IPS DF 4.7 (cell line): ENCODE data around the gene SELENOF.

Source experiments
- DNase-seq: peaks from one replicate; pipeline ENCODE4 v3.0.0-alpha.2; 2013; ENCODE audit warnings: low spot score; ENCODE audit errors: extremely low read depth

The SELENOF gene

DNA sequence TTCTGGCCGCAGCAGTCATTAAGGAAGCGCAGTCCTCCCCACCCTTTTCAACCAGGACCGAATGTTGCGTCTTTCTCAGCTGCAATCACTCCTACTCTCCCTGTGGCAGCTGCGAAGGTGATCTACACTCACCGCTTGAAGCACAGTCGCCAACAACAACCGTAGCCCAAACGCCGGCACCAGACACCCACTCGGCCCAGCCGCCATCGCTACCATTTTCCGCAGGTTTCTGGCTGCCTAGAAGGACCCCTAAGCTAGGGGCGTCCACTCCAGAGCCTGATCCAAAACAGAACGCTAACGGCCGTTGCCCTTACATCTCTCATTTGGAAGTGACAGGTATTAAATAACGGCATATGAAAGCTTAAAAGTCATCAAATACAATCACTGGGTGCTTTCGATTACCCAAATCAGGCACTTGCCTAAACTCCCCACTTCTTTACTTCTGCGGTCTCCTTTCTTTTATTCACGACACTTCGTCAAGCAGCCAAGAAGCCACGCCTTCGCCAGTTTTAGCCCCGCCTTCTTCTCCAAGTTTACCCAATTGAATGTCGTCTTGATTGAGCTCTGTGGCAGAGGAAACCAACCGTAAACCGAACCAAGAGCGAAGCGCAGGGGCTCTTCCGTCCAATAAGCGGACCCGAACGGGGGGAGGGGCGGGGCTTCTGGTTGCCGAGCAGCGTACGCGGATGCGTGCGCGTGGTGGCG is at the start of gene SELENOF:
Gene SELENOF, minus strand, starts transcription at position 231 of the 705 bp plus-strand sequence. Its CDS starts 15 bp downstream, at position 216.
- peak; percentile 99 for DNase-seq

GRCh38 chr1:86960548-86960947 is 46.6 kb upstream of the SELENOF start:
- no peak for DNase-seq

GRCh38 chr1:86957221-86957620 is 43.3 kb upstream of the SELENOF start:
- DNase-seq, result no peak

- no peak for DNase-seq
Measured at GRCh38 chr1:86956221-86956620, 42.3 kb upstream of the SELENOF start.

GRCh38 chr1:86955678-86956077 is 41.8 kb upstream of the SELENOF start:
- no peak for DNase-seq

- no peak for DNase-seq
Measured at GRCh38 chr1:86953167-86953566, 39.2 kb upstream of the SELENOF start.

GRCh38 chr1:86951430-86951829 is 37.5 kb upstream of the SELENOF start:
- no peak for DNase-seq

DNA sequence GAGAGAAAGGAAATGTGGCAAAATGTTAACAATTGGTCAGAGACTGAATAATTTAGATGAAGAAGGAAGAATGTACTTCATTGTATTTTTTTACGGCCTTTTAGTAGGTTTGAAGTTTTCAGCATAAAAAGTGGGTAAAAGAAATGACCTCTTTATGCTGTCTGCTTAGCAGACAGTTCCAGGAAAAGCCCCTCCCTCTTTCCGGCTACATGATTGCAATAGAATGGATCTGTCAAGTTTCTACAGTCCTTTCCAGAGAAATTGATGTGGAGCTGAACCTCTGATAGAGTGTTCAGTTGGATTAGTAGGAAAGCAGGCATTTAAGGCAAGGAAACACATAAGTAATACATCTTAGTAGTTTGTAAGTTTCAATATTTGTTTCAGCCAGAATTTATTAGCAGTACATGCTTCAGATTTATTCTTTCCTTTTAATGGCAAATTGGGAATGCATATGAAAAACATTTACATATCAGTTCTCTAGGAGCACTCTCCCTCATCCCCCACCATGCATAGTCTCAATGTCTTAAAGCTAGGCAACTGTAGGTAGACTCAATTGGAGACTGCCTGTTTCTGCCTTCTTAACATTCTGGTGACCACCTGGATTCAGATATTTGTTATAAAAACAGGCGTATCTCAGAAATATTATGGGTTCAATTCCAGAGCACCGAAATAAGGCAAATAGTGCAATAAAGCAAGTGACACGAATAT is 36.9 kb upstream of the SELENOF start:
- DNase-seq, result no peak

- DNase-seq, result no peak
Measured at GRCh38 chr1:86948212-86948611, 34.3 kb upstream of the SELENOF start.

GRCh38 chr1:86942743-86943142 is 28.8 kb upstream of the SELENOF start:
- no peak for DNase-seq

- no peak for DNase-seq
Measured at GRCh38 chr1:86942042-86942441, 28.1 kb upstream of the SELENOF start.

- no peak for DNase-seq
Measured at GRCh38 chr1:86940599-86940998, 26.7 kb upstream of the SELENOF start.

GRCh38 chr1:86939406-86939805 is 25.5 kb upstream of the SELENOF start:
- no peak for DNase-seq

GRCh38 chr1:86938855-86939254 is 24.9 kb upstream of the SELENOF start:
- DNase-seq, result no peak

DNA sequence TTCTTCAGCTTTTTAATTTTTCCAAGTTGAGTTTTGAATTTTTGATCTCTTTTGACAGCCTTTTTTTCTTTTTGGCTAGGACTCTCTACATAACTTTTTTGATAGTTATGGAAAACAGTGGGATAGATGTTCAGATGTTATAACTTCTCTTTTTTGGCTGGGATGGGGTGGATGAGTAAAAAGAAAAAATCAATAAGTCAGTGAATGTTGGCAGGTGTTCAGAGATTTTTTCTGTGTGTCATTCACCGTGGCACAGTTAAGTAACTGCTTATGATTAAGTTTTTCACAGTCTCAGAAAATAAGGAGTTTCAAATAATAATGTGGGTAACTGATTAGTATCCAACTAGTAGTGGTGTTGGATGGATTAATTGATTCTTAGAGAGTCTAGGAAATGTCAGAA is 24.5 kb upstream of the SELENOF start:
- DNase-seq, result no peak

DNA sequence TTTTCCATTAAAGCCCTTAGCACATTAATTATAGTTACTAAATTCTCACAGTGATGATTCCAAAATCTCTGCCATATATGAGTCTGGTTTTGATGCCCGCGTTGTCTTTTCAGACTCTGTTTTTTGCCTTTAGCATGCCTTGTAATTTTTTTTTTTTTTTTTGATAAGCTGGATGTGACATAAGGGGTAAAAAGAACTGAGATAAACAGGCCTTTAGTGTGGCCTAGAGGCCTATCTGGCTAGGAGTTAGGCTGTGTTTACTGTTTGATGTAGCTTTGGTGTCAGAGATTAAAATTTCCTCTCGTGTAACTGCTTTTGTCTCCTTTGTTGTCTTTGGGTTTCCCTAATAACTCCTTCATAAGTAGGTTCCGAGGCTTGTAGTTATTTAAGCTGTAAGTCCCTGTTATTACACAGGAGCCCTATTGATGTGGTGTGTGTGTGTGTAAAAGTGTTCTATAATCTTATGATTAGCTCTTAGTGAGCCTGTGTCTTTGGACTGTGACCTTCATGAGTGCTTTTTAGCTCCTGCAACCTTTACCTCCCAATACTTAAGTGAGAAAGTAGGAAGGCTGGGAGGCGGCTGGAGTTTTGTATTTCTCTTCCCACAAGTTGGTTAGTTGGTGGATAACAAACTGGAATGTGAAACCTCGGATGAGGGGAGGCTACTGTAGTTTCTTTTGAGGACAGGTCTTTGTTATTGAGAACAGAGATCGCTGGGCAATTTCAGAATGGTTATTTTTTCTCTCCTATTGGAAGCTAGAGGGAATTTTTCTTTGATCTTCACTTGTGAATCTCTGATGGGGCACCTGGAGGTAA is 19.8 kb upstream of the SELENOF start:
- DNase-seq, result no peak

DNA sequence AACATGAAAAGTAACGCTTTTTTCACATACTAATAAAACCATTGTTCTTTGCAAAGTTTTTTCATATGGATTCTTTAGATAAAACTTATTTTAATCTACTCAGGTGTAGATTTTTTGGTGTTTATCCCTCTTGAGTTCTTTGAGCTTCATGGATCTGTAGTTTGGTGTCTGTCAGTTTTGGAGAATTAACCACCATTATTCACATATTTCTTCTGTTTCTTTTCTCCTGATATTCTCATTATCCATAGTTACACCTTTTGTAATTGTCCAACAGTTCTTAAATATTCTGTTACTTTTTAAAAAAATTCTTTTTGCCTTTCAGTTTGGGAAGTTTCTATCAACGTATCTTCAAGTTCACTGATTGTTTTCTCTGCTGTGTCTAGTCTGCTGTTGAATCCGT is 19.1 kb upstream of the SELENOF start:
- no peak for DNase-seq

- DNase-seq, result no peak
Measured at GRCh38 chr1:86928819-86929218, 14.9 kb upstream of the SELENOF start.

GRCh38 chr1:86926883-86927282 is 13.0 kb upstream of the SELENOF start:
- DNase-seq, result no peak

DNA sequence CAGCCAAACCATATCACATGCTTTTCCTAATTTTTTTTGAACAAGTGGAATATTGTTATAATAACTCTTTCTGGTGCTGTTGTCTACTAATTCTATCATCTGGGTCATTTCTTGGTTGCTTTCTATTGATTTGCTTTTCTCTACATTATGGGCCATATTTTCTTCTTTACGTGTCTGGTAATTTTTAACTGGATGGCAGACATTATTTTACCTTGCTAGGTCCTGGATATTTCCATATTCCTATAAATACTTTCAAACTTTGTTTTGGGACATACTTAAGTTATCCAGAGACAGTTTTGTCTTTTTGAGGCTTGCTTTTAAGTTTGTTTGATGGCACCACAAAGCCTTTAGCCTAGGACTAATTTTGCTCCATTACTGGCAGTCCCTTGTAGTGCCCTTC is 11.8 kb upstream of the SELENOF start:
- DNase-seq, result no peak

DNA sequence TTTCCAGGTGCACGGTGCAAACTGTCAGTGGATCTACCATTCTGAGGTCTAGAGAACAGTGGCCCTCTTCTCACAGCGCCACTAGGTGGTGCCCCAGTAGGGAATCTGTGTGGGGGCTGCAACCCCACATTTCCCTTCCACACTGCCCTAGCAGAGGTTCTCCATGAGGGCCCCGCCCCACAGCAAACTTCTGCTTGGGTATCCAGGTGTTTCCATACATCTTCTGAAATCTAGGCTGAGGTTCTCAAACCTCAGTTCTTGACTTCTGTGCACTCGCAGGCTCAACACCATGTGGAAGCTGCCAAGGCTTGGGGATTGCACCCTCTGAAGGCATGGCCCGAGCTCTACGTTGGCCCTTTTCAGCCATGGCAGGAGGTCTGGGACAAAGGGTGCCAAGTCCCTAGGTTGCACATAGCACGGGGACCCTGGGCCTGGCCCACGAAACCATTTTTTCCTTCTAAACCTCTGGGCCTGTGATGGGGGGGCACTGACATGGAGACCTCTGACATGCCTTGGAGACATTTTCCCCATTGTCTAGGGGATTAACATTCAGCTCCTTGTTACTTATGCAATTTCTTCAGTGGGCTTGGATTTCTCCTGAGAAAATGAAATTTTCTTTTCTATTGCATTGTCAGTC is 10.5 kb upstream of the SELENOF start:
- no peak for DNase-seq

DNA sequence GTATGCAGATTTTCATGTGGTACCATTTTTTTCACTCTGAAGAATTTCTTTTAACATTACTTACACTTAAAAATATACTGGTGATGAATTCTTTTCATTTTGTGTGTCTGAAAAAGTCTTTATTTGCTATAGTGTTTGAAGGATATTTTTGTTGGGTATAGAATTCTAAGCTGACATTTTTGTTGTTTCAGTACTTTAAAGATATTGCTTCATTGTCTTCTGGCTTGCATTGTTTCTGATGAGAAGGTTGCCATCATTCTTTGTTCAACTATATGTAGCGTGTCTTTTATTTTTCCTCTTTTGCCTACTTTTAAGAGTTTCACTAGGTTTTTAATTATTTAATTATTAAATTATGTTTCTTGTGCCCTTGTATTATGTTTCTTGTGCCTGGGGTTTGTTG is 8.5 kb upstream of the SELENOF start:
- DNase-seq, result no peak
